ENCODE measurements around the gene LAMP1.

DNA sequence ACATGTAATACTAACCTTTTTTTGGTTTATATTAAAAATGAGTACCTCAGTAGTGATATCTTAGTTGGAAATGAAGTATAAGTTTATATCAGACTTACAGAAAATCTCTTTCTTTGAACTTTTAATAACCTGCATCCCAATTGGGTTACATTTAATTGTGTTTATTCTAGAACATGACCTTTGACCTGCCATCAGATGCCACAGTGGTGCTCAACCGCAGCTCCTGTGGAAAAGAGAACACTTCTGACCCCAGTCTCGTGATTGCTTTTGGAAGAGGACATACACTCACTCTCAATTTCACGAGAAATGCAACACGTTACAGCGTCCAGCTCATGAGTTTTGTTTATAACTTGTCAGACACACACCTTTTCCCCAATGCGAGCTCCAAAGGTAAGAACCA, 12.4 kb downstream of the LAMP1 start:
- TF ChIP-seq BHLHE40 (IDR thresholded peaks at IDR 0.05; ENCODE audit: low read depth, low read length) (no peak), CEBPB (IDR thresholded peaks at IDR 0.05; ENCODE audit: low read depth, low read length) (no peak), NFE2L2 (IDR thresholded peaks at IDR 0.05; ENCODE audit: low read depth, low read length) (no peak), POLR2A (IDR thresholded peaks at IDR 0.05; ENCODE audit: low read depth, low read length) (no peak), SMC3 (IDR thresholded peaks at IDR 0.05; ENCODE audit: low read depth, low read length) (no peak), MAZ (IDR thresholded peaks at IDR 0.05; ENCODE audit: borderline replicate concordance, low read depth, low read length) (no peak), MAFK (IDR thresholded peaks at IDR 0.05; ENCODE audit: low read depth, low read length) (no peak), FOS (IDR thresholded peaks at IDR 0.05; ENCODE audit: low read depth, low read length) (no peak), RFX5 (IDR thresholded peaks at IDR 0.05; ENCODE audit: low read depth, low read length) (no peak), RCOR1 (IDR thresholded peaks at IDR 0.05; ENCODE audit: insufficient replicate concordance, low read length) (no peak)
- TF ChIP-seq, protein P1, sequence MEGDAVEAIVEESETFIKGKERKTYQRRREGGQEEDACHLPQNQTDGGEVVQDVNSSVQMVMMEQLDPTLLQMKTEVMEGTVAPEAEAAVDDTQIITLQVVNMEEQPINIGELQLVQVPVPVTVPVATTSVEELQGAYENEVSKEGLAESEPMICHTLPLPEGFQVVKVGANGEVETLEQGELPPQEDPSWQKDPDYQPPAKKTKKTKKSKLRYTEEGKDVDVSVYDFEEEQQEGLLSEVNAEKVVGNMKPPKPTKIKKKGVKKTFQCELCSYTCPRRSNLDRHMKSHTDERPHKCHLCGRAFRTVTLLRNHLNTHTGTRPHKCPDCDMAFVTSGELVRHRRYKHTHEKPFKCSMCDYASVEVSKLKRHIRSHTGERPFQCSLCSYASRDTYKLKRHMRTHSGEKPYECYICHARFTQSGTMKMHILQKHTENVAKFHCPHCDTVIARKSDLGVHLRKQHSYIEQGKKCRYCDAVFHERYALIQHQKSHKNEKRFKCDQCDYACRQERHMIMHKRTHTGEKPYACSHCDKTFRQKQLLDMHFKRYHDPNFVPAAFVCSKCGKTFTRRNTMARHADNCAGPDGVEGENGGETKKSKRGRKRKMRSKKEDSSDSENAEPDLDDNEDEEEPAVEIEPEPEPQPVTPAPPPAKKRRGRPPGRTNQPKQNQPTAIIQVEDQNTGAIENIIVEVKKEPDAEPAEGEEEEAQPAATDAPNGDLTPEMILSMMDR (conservative IDR thresholded peaks at IDR 0.05; ENCODE audit: low read depth, low read length): no peak
- TF ChIP-seq, protein P2, sequence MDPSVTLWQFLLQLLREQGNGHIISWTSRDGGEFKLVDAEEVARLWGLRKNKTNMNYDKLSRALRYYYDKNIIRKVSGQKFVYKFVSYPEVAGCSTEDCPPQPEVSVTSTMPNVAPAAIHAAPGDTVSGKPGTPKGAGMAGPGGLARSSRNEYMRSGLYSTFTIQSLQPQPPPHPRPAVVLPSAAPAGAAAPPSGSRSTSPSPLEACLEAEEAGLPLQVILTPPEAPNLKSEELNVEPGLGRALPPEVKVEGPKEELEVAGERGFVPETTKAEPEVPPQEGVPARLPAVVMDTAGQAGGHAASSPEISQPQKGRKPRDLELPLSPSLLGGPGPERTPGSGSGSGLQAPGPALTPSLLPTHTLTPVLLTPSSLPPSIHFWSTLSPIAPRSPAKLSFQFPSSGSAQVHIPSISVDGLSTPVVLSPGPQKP (IDR thresholded peaks at IDR 0.05; ENCODE audit: borderline replicate concordance, low read depth, low read length): no peak
